Spleen (tissue), 7 donors: ENCODE measurements around the gene CNTD1.
A peak's percentile ranks its signal among the peaks of the same experiment; 100 is the strongest.

Source experiments
- POLR2A ChIP-seq, 3 donors: fragments of 450-650 bp; IDR thresholded peaks; one replicate each; pipeline ENCODE4 v1.5.1; 2017; ENCODE audit warnings: antibody characterized with exemption in 3 of 3, mild to moderate bottlenecking in 1 of 3
- POLR2AphosphoS5 ChIP-seq, 3 donors: sonication (generic); formaldehyde crosslinking; IDR thresholded peaks; one replicate each; pipeline ENCODE4 v1.5.1; 2017; ENCODE audit warnings: antibody characterized with exemption in 3 of 3
- TF ChIP-seq, protein P1 (sequence below), 11 experiments: fragments of 200-600 bp in 7 of 11; fragments of 450-650 bp in 4 of 11; sonication (generic) in 4 of 11; IDR thresholded peaks in 8 of 11; conservative IDR thresholded peaks in 3 of 11; 1 replicate in 7 of 11; 2 replicates in 4 of 11; pipeline versions ENCODE4 v1.4.0 to v1.8.0; 2016 to 2021; ENCODE audit warnings: antibody characterized with exemption in 11 of 11, inconsistent platforms in 4 of 11, mild to moderate bottlenecking in 1 of 11
- donor health status: DM: no; HTN: no; CAD: no; lungs with moderate emphysema.
- donor health status: DM: no; HTN: no; CAD: no.
- donor health status: DM: no; HTN: no; CAD: no.

DNA sequence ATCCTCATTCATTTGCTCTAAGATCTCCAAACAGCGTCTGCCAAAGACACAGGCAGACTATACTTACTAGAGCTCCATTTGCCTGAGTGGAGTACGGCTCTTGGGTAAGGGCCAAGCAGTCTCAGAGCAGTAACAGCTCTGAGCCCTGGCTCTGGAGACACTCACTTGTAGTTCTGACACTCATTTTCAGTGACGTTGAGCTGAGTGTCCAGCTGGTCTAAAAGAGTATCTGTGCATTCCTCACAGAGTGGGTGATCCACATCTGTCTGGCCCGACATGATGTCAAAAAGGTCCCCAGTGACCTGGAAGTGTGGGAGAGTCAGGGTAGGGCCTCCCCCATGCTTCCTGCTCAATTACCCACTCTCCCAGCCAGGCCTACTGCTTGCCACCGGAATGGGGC, 19.7 kb downstream of the CNTD1 start:
- TF ChIP-seq POLR2A (IDR thresholded peaks at IDR 0.05) (no peak), POLR2AphosphoS5 (IDR thresholded peaks at IDR 0.05) (peak in 1 of 3 donors; percentile 23)
- TF ChIP-seq, protein P1, sequence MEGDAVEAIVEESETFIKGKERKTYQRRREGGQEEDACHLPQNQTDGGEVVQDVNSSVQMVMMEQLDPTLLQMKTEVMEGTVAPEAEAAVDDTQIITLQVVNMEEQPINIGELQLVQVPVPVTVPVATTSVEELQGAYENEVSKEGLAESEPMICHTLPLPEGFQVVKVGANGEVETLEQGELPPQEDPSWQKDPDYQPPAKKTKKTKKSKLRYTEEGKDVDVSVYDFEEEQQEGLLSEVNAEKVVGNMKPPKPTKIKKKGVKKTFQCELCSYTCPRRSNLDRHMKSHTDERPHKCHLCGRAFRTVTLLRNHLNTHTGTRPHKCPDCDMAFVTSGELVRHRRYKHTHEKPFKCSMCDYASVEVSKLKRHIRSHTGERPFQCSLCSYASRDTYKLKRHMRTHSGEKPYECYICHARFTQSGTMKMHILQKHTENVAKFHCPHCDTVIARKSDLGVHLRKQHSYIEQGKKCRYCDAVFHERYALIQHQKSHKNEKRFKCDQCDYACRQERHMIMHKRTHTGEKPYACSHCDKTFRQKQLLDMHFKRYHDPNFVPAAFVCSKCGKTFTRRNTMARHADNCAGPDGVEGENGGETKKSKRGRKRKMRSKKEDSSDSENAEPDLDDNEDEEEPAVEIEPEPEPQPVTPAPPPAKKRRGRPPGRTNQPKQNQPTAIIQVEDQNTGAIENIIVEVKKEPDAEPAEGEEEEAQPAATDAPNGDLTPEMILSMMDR (IDR thresholded peaks at IDR 0.05 in 8 of 11, conservative IDR thresholded peaks at IDR 0.05 in 3 of 11) = no peak
